HG02973 (cell line): ENCODE data around the gene CADM3.
A peak's percentile ranks its signal among the peaks of the same experiment; 100 is the strongest.

Experiments used
- ATAC-seq: cut with Tn5 transposase; IDR thresholded peaks from one replicate; pipeline ENCODE4 v1.9.1; 2021; ENCODE audit warnings: moderate library complexity; ENCODE audit not compliant: unreplicated experiment

CADM3 gene

GRCh38 chr1:159172614-159173291, 1.3 kb downstream of the CADM3 start:
- no peak for ATAC-seq

DNA sequence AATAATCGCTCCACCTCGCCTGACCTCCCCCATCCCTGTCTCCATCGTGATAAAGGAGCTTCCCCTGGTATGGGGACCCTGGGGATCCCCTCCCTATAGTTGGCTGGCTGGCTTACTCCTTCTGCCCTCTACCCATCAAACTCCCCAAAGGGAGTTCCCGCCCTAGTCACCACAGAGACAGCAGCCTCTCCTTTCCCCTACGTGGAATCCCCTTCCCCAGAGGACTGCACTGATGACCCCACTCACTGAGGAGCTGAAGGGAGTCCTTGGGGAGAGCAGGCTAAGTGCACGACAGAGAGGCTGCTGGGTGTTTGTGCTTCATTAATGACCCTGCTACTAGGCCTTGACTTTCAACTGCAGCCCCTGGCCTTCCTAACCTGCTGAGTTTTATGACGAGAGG, 1.9 kb downstream of the CADM3 start:
- no peak for ATAC-seq

- no peak for ATAC-seq
Observed at GRCh38 chr1:159175571-159175970, 4.2 kb downstream of the CADM3 start.

GRCh38 chr1:159177272-159177907, 6.0 kb downstream of the CADM3 start:
- no peak for ATAC-seq

- no peak for ATAC-seq
Observed at GRCh38 chr1:159179906-159180305, 8.5 kb downstream of the CADM3 start.

- no peak for ATAC-seq
Observed at GRCh38 chr1:159180516-159180915, 9.1 kb downstream of the CADM3 start.

- ATAC-seq = no peak
Observed at GRCh38 chr1:159181328-159182024, 10.1 kb downstream of the CADM3 start.

DNA sequence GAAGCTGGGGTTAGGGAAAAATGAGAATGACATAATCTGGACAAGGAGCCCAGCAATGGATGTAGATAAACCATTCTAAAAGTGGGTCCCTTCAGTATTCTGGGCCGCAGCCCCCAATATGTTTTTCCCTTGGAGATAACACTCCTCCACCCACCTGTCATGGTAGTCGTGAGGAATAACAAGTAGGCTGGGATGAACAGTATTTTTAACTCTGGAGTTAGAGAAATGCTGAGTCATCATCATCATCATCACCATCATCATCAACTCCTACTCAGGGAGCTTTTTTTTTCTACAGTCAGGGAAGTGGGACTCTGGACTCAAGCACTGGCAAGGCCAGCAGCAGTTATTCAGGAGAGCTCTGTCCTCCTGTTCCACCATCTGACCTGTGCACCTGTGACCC, 12.8 kb downstream of the CADM3 start:
- no peak for ATAC-seq

GRCh38 chr1:159185121-159185520, 13.7 kb downstream of the CADM3 start:
- no peak for ATAC-seq

GRCh38 chr1:159187033-159187432, 15.6 kb downstream of the CADM3 start:
- ATAC-seq = no peak

GRCh38 chr1:159187647-159188374, 16.4 kb downstream of the CADM3 start:
- ATAC-seq = no peak

DNA sequence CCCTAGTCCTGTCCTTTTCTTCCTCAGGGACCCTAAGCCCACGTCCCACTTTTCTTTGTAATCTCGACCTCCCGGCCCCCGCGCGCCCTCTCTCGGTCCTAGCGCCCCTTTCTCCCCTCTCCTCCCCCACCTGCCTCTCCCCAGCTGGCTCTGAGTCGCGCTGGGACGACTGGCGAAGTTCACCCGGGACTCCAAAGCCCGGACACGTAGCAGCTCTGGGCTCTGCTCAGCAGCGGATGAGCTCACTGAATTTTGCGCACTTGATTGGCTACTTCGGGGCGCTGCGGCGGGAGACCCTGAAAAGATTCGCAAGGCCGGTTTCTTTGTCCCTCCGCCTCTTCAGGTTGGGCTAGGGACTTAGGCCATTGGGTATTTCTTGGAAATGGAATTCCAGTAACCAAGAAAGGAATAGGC, 17.0 kb downstream of the CADM3 start:
- ATAC-seq = peak; percentile 79

DNA sequence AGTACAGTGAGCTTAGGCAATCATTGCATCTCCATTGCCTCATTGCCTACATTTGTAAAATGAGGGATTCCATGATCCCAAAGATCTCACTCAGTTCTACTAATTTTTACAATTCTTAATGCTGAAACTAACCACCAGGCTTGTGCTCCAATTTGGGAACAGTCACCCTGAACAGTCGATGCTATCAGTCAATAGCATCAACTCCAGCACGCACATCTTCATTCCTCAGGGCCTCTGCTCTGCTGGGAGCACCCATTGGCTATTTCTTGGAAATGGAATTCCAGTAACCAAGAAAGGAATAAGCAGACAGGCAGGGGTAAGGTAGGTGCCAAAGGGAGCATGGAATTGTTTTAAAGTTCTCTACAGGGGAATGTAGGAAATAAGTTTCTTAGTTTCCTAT, 19.0 kb downstream of the CADM3 start:
- ATAC-seq = no peak

- no peak for ATAC-seq
Observed at GRCh38 chr1:159196543-159196942, 25.1 kb downstream of the CADM3 start.

GRCh38 chr1:159197561-159198557, 26.4 kb downstream of the CADM3 start:
- ATAC-seq = peak; percentile 81

DNA sequence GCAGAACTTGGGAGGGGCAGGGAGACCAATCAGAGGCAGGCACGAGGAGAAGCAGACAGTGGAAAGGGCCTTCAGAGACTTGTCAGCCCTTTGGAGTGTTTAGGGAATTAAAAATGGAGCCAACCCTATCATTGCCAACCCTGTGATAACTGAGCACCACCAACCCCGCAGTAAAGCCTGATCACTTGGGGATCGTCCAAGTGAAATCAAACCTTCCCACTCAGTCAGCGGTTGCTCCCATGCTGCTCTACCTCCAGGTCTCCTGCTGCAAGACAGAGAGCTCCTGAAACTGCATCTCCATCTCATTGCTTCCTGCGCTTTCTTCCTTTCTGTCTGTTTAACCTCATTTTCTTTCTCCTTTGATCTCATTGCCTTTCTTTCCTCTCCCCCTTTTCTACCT, 28.5 kb downstream of the CADM3 start:
- ATAC-seq = no peak

- no peak for ATAC-seq
Observed at GRCh38 chr1:159200769-159201168, 29.4 kb downstream of the CADM3 start.

GRCh38 chr1:159201642-159202041, 30.2 kb downstream of the CADM3 start:
- no peak for ATAC-seq

GRCh38 chr1:159203610-159204009, 32.2 kb downstream of the CADM3 start:
- ATAC-seq = no peak
